H9 (cell line): ENCODE measurements around the gene NLRP1. TPM values are rescaled to one million over a fixed set of nuclear protein-coding genes. Genes with fewer than 3 reads are reported as not detected.

Source experiments
- DNase-seq: peaks from one replicate; pipeline ENCODE4 v3.0.0-alpha.2; 2017
- H2AFZ ChIP-seq: one replicate; pipeline ENCODE4 v1.6.1; 2013; ENCODE audit warnings: mild to moderate bottlenecking, low read length, control low read depth, moderate library complexity
- H2AK5ac ChIP-seq: 2 replicates; pipeline ENCODE4 v1.6.1; 2013; ENCODE audit warnings: low read length, control low read depth, mixed read lengths; ENCODE audit not compliant: insufficient read length
- H2BK120ac ChIP-seq: one replicate; pipeline ENCODE4 v1.6.1; 2013; ENCODE audit warnings: low read depth, mild to moderate bottlenecking, low read length, control low read depth, inconsistent platforms; ENCODE audit not compliant: poor library complexity, severe bottlenecking
- H2BK12ac ChIP-seq: 2 replicates; pipeline ENCODE4 v1.6.1; 2013; ENCODE audit warnings: low read length, control low read depth, mixed read lengths, low read depth; ENCODE audit not compliant: insufficient read length
- H2BK15ac ChIP-seq: 2 replicates; pipeline ENCODE4 v1.6.1; 2013; ENCODE audit warnings: low read depth, low read length, control low read depth
- H2BK20ac ChIP-seq: one replicate; pipeline ENCODE4 v1.6.1; 2013; ENCODE audit warnings: low read depth, mild to moderate bottlenecking, low read length, control low read depth, inconsistent platforms; ENCODE audit not compliant: poor library complexity, severe bottlenecking
- H2BK5ac ChIP-seq: 2 replicates; pipeline ENCODE4 v1.6.1; 2013; ENCODE audit warnings: low read length, control low read depth, mixed read lengths; ENCODE audit not compliant: insufficient read length
- H3K14ac ChIP-seq: 2 replicates; pipeline ENCODE4 v1.6.1; 2013; ENCODE audit warnings: low read length, control low read depth; ENCODE audit not compliant: insufficient read depth
- H3K18ac ChIP-seq: 2 replicates; pipeline ENCODE4 v1.6.1; 2013; ENCODE audit warnings: low read depth, mild to moderate bottlenecking, mixed read lengths, low read length, control low read depth; ENCODE audit not compliant: insufficient read length
- H3K23ac ChIP-seq: 2 replicates; pipeline ENCODE4 v1.6.1; 2013; ENCODE audit warnings: low read length, control low read depth, mixed read lengths, low read depth; ENCODE audit not compliant: insufficient read length
- H3K23me2 ChIP-seq: 2 replicates; pipeline ENCODE4 v1.6.1; 2013; ENCODE audit warnings: low read depth, mild to moderate bottlenecking, mixed read lengths, low read length, control low read depth; ENCODE audit not compliant: insufficient read length, poor library complexity, severe bottlenecking
- H3K27ac ChIP-seq: 2 replicates; pipeline ENCODE4 v1.5.1; 2013; ENCODE audit warnings: low read length, control low read depth, mixed read lengths, low read depth; ENCODE audit not compliant: insufficient read length
- H3K27me3 ChIP-seq: 2 replicates; pipeline ENCODE4 v1.6.1; 2013; ENCODE audit warnings: low read length, control low read depth, inconsistent platforms; ENCODE audit not compliant: insufficient read depth
- H3K4ac ChIP-seq: 2 replicates; pipeline ENCODE4 v1.6.1; 2013; ENCODE audit warnings: low read depth, mild to moderate bottlenecking, control low read depth, inconsistent platforms, low read length, moderate library complexity
- H3K4me1 ChIP-seq: 2 replicates; pipeline ENCODE4 v1.6.1; 2013; ENCODE audit warnings: low read length, control low read depth, inconsistent platforms; ENCODE audit not compliant: insufficient read depth
- H3K4me2 ChIP-seq: 2 replicates; pipeline ENCODE4 v1.6.1; 2013; ENCODE audit warnings: low read length, control low read depth, mixed read lengths; ENCODE audit not compliant: insufficient read length, insufficient read depth
- H3K56ac ChIP-seq: 2 replicates; pipeline ENCODE4 v1.6.1; 2013; ENCODE audit warnings: low read depth, mild to moderate bottlenecking, mixed read lengths, low read length, control low read depth; ENCODE audit not compliant: insufficient read length
- H3K79me1 ChIP-seq: 2 replicates; pipeline ENCODE4 v1.6.1; 2013; ENCODE audit warnings: low read depth, mild to moderate bottlenecking, moderate library complexity, low read length, control low read depth, inconsistent platforms; ENCODE audit not compliant: insufficient read depth, poor library complexity, severe bottlenecking
- H3K79me2 ChIP-seq: 2 replicates; pipeline ENCODE4 v1.6.1; 2013; ENCODE audit warnings: low read length, control low read depth, inconsistent platforms; ENCODE audit not compliant: insufficient read depth
- H3K9ac ChIP-seq: 2 replicates; pipeline ENCODE4 v1.6.1; 2013; ENCODE audit warnings: low read length, control low read depth, mixed read lengths; ENCODE audit not compliant: insufficient read length; ENCODE audit errors: extremely low read depth
- H3K9me3 ChIP-seq: one replicate; pipeline ENCODE4 v1.6.1; 2013; ENCODE audit warnings: low read depth, low read length, inconsistent platforms; ENCODE audit not compliant: control insufficient read depth
- H3T11ph ChIP-seq: one replicate; pipeline ENCODE4 v1.6.1; 2013; ENCODE audit warnings: mild to moderate bottlenecking, low read length, control low read depth, inconsistent platforms
- H4K20me1 ChIP-seq: one replicate; pipeline ENCODE4 v1.6.1; 2013; ENCODE audit not compliant: control insufficient read depth, insufficient read length, insufficient read depth
- H4K5ac ChIP-seq: 2 replicates; pipeline ENCODE4 v1.6.1; 2013; ENCODE audit warnings: low read depth, mild to moderate bottlenecking, mixed read lengths, low read length, control low read depth; ENCODE audit not compliant: insufficient read length
- H4K8ac ChIP-seq: replicated peaks from 2 replicates; pipeline ENCODE4 v1.6.1; 2013; ENCODE audit warnings: low read length, control low read depth, mixed read lengths, low read depth; ENCODE audit not compliant: insufficient read length
- H4K91ac ChIP-seq: 2 replicates; pipeline ENCODE4 v1.6.1; 2013; ENCODE audit warnings: low read depth, mild to moderate bottlenecking, moderate library complexity, mixed read lengths, low read length, control low read depth; ENCODE audit not compliant: insufficient read length
- H3K27ac Mint-ChIP-seq, 3 experiments: 2 replicates in 2 of 3; 3 replicates in 1 of 3; pipeline ENCODE4 v1.8.0; 2020 to 2021; ENCODE audit warnings: mixed read lengths in 3 of 3, mild to moderate bottlenecking in 1 of 3, moderate library complexity in 1 of 3
- H3K27me3 Mint-ChIP-seq: 2 replicates; pipeline ENCODE4 v1.8.0; 2021; ENCODE audit warnings: low read depth, mild to moderate bottlenecking, moderate library complexity, mixed read lengths
- H3K36me3 Mint-ChIP-seq, 3 experiments: 2 replicates in 2 of 3; 3 replicates in 1 of 3; pipeline ENCODE4 v1.8.0; 2020 to 2021; ENCODE audit warnings: low read depth in 3 of 3, mixed read lengths in 3 of 3; ENCODE audit not compliant: insufficient read depth in 1 of 3
- H3K4me1 Mint-ChIP-seq, 2 experiments: 2 replicates each; pipeline ENCODE4 v1.8.0; 2020; ENCODE audit warnings: mixed read lengths in 2 of 2
- H3K4me3 Mint-ChIP-seq, 2 experiments: 2 replicates in 1 of 2; 3 replicates in 1 of 2; pipeline ENCODE4 v1.8.0; 2020 to 2021; ENCODE audit warnings: mild to moderate bottlenecking in 2 of 2, mixed read lengths in 2 of 2, moderate library complexity in 1 of 2
- H3K9me3 Mint-ChIP-seq, 2 experiments: 2 replicates in 1 of 2; 3 replicates in 1 of 2; pipeline ENCODE4 v1.8.0; 2020; ENCODE audit warnings: mild to moderate bottlenecking in 2 of 2, mixed read lengths in 2 of 2, moderate library complexity in 1 of 2
- WGBS: extraction: QIAGEN DNeasy Blood & Tissue Kit; methylation state at CpG from one replicate; pipeline ENCODE4 v1.1.7; 2013; ENCODE audit warnings: missing lambda C conversion rate, low lambda C conversion rate, mixed read lengths; ENCODE audit not compliant: insufficient read length; ENCODE audit errors: extremely low coverage; 5-methylcytosine and 5-hydroxymethylcytosine counted together
- total RNA-seq: library from RNA; stranded (reverse); gene quantifications from 2 replicates; pipeline ENCODE4 v1.2.1, GENCODE V29; 2021
- TF ChIP-seq, protein P1 (sequence below): fragments of 200-600 bp; sonication (generic); conservative IDR thresholded peaks from 3 replicates; pipeline ENCODE4 v1.8.0; 2021; ENCODE audit warnings: antibody characterized with exemption, mild to moderate bottlenecking

Gene NLRP1
- total RNA-seq, 1 experiment from 2014 or later: 12.1 TPM

- H4K8ac ChIP-seq: no peak overlapping the region
- peaks cover 9% of the 10 kb centered on the region for H3K23me2 ChIP-seq
- H2AK5ac ChIP-seq: no peak overlapping the region
- H4K20me1 ChIP-seq: no peaks in the 10 kb centered on the region
- H2AFZ ChIP-seq: no peak overlapping the region
- H3K79me2 ChIP-seq: peaks cover 8% of the 10 kb centered on the region; the same call in 1 of the 2 replicates
- H3K4me2 ChIP-seq: no peak overlapping the region
- H3K27me3 ChIP-seq: no peaks in the 10 kb centered on the region
- no peaks in the 10 kb centered on the region for H3K4me1 ChIP-seq
- H3K79me1 ChIP-seq: no peaks in the 10 kb centered on the region
- WGBS: no CpG with 5 or more reads among the region's 3 CpGs
- H4K5ac ChIP-seq: no peak overlapping the region
- H3K4ac ChIP-seq: no peak overlapping the region
- no peak overlapping the region for H2BK120ac ChIP-seq
- peaks cover 17 to 42% (median 32%) of the 10 kb centered on the region in 3 experiments for H3K36me3 Mint-ChIP-seq
- TF ChIP-seq, protein P1, sequence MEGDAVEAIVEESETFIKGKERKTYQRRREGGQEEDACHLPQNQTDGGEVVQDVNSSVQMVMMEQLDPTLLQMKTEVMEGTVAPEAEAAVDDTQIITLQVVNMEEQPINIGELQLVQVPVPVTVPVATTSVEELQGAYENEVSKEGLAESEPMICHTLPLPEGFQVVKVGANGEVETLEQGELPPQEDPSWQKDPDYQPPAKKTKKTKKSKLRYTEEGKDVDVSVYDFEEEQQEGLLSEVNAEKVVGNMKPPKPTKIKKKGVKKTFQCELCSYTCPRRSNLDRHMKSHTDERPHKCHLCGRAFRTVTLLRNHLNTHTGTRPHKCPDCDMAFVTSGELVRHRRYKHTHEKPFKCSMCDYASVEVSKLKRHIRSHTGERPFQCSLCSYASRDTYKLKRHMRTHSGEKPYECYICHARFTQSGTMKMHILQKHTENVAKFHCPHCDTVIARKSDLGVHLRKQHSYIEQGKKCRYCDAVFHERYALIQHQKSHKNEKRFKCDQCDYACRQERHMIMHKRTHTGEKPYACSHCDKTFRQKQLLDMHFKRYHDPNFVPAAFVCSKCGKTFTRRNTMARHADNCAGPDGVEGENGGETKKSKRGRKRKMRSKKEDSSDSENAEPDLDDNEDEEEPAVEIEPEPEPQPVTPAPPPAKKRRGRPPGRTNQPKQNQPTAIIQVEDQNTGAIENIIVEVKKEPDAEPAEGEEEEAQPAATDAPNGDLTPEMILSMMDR: no peak
- DNase-seq: no peak
- no peak overlapping the region for H2BK12ac ChIP-seq
- H3K14ac ChIP-seq: no peak overlapping the region
- H3K27ac ChIP-seq: no peak overlapping the region
- H4K91ac ChIP-seq: no peak overlapping the region
- no peak overlapping the region for H3K27ac Mint-ChIP-seq
- peaks cover 0 to 5% of the 10 kb centered on the region in 2 experiments; a peak in 2 of 4 replicates for H3K4me1 Mint-ChIP-seq
- no peak overlapping the region for H2BK5ac ChIP-seq
- H3K9ac ChIP-seq: no peak overlapping the region
- no peaks in the 10 kb centered on the region; the same call in 1 of the 2 replicates for H3K27me3 Mint-ChIP-seq
- no peaks in the 10 kb centered on the region for H3K9me3 ChIP-seq
- no peak overlapping the region for H3K23ac ChIP-seq
- H3K9me3 Mint-ChIP-seq: no peaks in the 10 kb centered on the region
- no peak overlapping the region for H2BK20ac ChIP-seq
- H3T11ph ChIP-seq: no peak overlapping the region
- H3K4me3 Mint-ChIP-seq: no peak overlapping the region
- H2BK15ac ChIP-seq: no peak overlapping the region
- H3K18ac ChIP-seq: no peak overlapping the region
- no peak overlapping the region for H3K56ac ChIP-seq
These were observed 111.8 kb downstream of the NLRP1 start for GRCh38 chr17:5472511-5472910.
